Right lobe of liver (tissue), 4 donors: ENCODE results near the gene VGF.

Experiments
- POLR2A ChIP-seq: fragments of 450-650 bp; IDR thresholded peaks from one replicate; pipeline ENCODE4 v1.6.1; 2017; ENCODE audit warnings: antibody characterized with exemption, mild to moderate bottlenecking
- TF ChIP-seq, protein P1 (sequence below), 4 donors: fragments of 200-600 bp in 3 of 4; fragments of 450-650 bp in 1 of 4; IDR thresholded peaks; one replicate each; pipeline versions ENCODE4 v1.5.1 to v1.8.0; 2016 to 2022; ENCODE audit warnings: antibody characterized with exemption in 4 of 4, mild to moderate bottlenecking in 2 of 4
- donor health status: DM: no; HTN: no; CAD: no.
- donor health status: DM: no; HTN: no; CAD: no.
- donor health status: DM: no; HTN: yes; CAD: no.

GRCh38 chr7:101137651-101138212, 27.6 kb downstream of the VGF start:
- TF ChIP-seq, protein P1, sequence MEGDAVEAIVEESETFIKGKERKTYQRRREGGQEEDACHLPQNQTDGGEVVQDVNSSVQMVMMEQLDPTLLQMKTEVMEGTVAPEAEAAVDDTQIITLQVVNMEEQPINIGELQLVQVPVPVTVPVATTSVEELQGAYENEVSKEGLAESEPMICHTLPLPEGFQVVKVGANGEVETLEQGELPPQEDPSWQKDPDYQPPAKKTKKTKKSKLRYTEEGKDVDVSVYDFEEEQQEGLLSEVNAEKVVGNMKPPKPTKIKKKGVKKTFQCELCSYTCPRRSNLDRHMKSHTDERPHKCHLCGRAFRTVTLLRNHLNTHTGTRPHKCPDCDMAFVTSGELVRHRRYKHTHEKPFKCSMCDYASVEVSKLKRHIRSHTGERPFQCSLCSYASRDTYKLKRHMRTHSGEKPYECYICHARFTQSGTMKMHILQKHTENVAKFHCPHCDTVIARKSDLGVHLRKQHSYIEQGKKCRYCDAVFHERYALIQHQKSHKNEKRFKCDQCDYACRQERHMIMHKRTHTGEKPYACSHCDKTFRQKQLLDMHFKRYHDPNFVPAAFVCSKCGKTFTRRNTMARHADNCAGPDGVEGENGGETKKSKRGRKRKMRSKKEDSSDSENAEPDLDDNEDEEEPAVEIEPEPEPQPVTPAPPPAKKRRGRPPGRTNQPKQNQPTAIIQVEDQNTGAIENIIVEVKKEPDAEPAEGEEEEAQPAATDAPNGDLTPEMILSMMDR (IDR thresholded peaks at IDR 0.05), result no peak
- TF ChIP-seq POLR2A, result peak; percentile 15
